ENCODE results near the gene CEACAM19. TPM values are rescaled to one million over a fixed set of nuclear protein-coding genes. Genes with fewer than 3 reads are reported as not detected.
A peak's percentile ranks its signal among the peaks of the same experiment; 100 is the strongest.

Gene CEACAM19
- total RNA-seq, 2 experiments from 2014 or later: not detected

- DNase-seq (ENCODE audit: low spot score): no peak
- Histone ChIP-seq H3K4me2 (ENCODE audit: low read length) (no peak overlapping the region), H3K4me1 (ENCODE audit: insufficient read depth, low read length, poor library complexity, severe bottlenecking) (peaks cover 53% of the 10 kb centered on the region), H4K20me1 (ENCODE audit: insufficient read depth, low read length) (no peaks in the 10 kb centered on the region), H3K9me2 (ENCODE audit: insufficient read depth, low read length) (no peaks in the 10 kb centered on the region), H3K79me2 (ENCODE audit: insufficient read depth, low read depth, low read length) (no peaks in the 10 kb centered on the region), H3K36me3 (ENCODE audit: insufficient read depth, low read length) (no peaks in the 10 kb centered on the region), H2AFZ (ENCODE audit: low read length) (no peak overlapping the region; the same call in 1 of the 2 replicates), H3K27ac (ENCODE audit: low read depth, low read length, poor library complexity, severe bottlenecking) (no peak overlapping the region), H3K4me3 (ENCODE audit: low read depth, low read length, poor library complexity, severe bottlenecking) (no peak overlapping the region), H3K9me3 (ENCODE audit: low read length) (no peaks in the 10 kb centered on the region)
- intact Hi-C loops (cut with micrococcal nuclease; ENCODE audit: unreplicated experiment): no loop called here
- TF ChIP-seq EZH2phosphoT487 (IDR thresholded peaks at IDR 0.05; ENCODE audit: borderline replicate concordance, low read depth, low read length) (no peak), CTCF (conservative IDR thresholded peaks at IDR 0.05; ENCODE audit: low read length) (no peak)
- no TSS peak for BruUV-seq (replicated peaks)
- CTCF ChIA-PET (ENCODE audit: unreplicated experiment): interaction anchor here (0.6 to 1.9 kb wide), 6 partner anchors 44 to 1734 kb away, joined by 3 to 9 read pairs (median 4); no protein-coding TSS in a partner anchor
- POLR2A ChIA-PET: interaction anchor here (0.6 to 1.5 kb wide), 2 partner anchors 12 to 47 kb away, joined by 5 to 7 read pairs; no protein-coding TSS in a partner anchor
These were observed 52.1 kb downstream of the CEACAM19 start for GRCh38 chr19:44723299-44723951.

- H3K4me1 ChIP-seq (ENCODE audit: insufficient read depth, low read length, poor library complexity, severe bottlenecking): peaks cover 53% of the 10 kb centered on the region
- no TSS peak for BruUV-seq (replicated peaks)
- no peaks in the 10 kb centered on the region for H3K36me3 ChIP-seq (ENCODE audit: insufficient read depth, low read length)
- ChIA-PET CTCF (ENCODE audit: unreplicated experiment) (interaction anchor here (0.8 to 1.9 kb wide), 5 partner anchors 41 to 120 kb away, joined by 3 to 9 read pairs (median 4); no protein-coding TSS in a partner anchor), POLR2A (interaction anchor here (0.6 to 1.5 kb wide), 2 partner anchors 12 to 47 kb away, joined by 5 to 7 read pairs; no protein-coding TSS in a partner anchor)
- TF ChIP-seq CTCF (conservative IDR thresholded peaks at IDR 0.05; ENCODE audit: low read length) (peak; percentile 99), EZH2phosphoT487 (IDR thresholded peaks at IDR 0.05; ENCODE audit: borderline replicate concordance, low read depth, low read length) (no peak)
- H3K27ac ChIP-seq (ENCODE audit: low read depth, low read length, poor library complexity, severe bottlenecking): no peak overlapping the region
- no peaks in the 10 kb centered on the region for H3K9me3 ChIP-seq (ENCODE audit: low read length)
- no peak overlapping the region for H3K4me3 ChIP-seq (ENCODE audit: low read depth, low read length, poor library complexity, severe bottlenecking)
- intact Hi-C loops (cut with micrococcal nuclease; ENCODE audit: unreplicated experiment): loop anchor here (1.0 kb wide), 1 partner anchor 46 kb away; no protein-coding TSS in a partner anchor
- H3K79me2 ChIP-seq (ENCODE audit: insufficient read depth, low read depth, low read length): no peaks in the 10 kb centered on the region
- H2AFZ ChIP-seq (ENCODE audit: low read length): peak overlapping the region; percentile 37; the same call in 1 of the 2 replicates
- peak; percentile 84 for DNase-seq (ENCODE audit: low spot score)
- H3K9me2 ChIP-seq (ENCODE audit: insufficient read depth, low read length): no peaks in the 10 kb centered on the region
- no peaks in the 10 kb centered on the region for H4K20me1 ChIP-seq (ENCODE audit: insufficient read depth, low read length)
- peak overlapping the region; percentile 27 for H3K4me2 ChIP-seq (ENCODE audit: low read length)
These were observed 52.7 kb downstream of the CEACAM19 start for GRCh38 chr19:44723952-44724319.

GRCh38 chr19:44725251-44725650 is 54.0 kb downstream of the CEACAM19 start:
- Histone ChIP-seq H3K4me2 (ENCODE audit: low read length) (no peak overlapping the region), H2AFZ (ENCODE audit: low read length) (no peak overlapping the region), H3K9me3 (ENCODE audit: low read length) (no peaks in the 10 kb centered on the region), H3K36me3 (ENCODE audit: insufficient read depth, low read length) (no peaks in the 10 kb centered on the region), H3K4me3 (ENCODE audit: low read depth, low read length, poor library complexity, severe bottlenecking) (no peak overlapping the region), H3K27ac (ENCODE audit: low read depth, low read length, poor library complexity, severe bottlenecking) (no peak overlapping the region), H3K79me2 (ENCODE audit: insufficient read depth, low read depth, low read length) (no peaks in the 10 kb centered on the region), H3K9me2 (ENCODE audit: insufficient read depth, low read length) (no peaks in the 10 kb centered on the region), H3K4me1 (ENCODE audit: insufficient read depth, low read length, poor library complexity, severe bottlenecking) (peaks cover 53% of the 10 kb centered on the region), H4K20me1 (ENCODE audit: insufficient read depth, low read length) (no peaks in the 10 kb centered on the region)
- no peak for DNase-seq (ENCODE audit: low spot score)
- no TSS peak for BruUV-seq (replicated peaks)
- TF ChIP-seq CTCF (conservative IDR thresholded peaks at IDR 0.05; ENCODE audit: low read length) (no peak), EZH2phosphoT487 (IDR thresholded peaks at IDR 0.05; ENCODE audit: borderline replicate concordance, low read depth, low read length) (no peak)
- CTCF ChIA-PET (ENCODE audit: unreplicated experiment): interaction anchor here (1.9 kb wide), 1 partner anchor 46 kb away, joined by 9 read pairs; no protein-coding TSS in a partner anchor
- intact Hi-C loops (cut with micrococcal nuclease; ENCODE audit: unreplicated experiment): no loop called here
- POLR2A ChIA-PET: no interaction called here
